ENCODE results near the gene UBE2G2.

Gene UBE2G2

DNA sequence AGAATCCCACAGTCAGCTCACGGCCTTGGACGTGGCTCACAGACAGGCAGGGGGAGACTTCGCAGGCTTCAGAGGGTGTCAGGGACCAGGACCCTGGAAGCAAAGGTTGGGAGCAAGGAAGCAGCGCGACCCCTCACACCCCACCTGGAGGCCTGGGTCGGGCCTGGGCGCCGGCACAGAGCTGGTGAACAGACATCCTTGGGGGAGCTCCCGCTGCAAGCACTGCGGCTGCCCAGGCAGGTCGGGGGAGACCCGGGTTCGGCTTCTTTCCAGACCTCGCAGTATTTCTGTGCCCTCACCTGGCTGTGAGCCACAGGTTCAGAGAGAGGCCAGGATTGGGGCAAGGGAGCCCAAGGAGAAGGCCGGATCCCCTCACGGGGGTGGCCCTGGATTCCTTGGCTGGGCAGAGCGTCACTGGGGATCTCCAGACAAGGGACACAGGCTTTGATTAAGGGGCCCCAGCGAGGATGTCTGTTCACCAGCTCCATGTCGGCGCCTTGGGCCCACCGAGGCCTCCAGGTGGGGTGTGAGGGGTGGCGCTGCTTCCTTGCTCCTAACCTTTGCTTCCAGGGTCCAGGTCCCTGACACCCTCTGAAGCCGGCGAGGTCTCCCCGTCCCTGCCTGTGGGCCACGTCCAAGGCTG is 52.4 kb downstream of the UBE2G2 start:
- DNase-seq (ENCODE audit: insufficient read length, low spot score) (no peak), FAIRE-seq (no peak)
- no peak for TF ChIP-seq POLR2AphosphoS5 (IDR thresholded peaks at IDR 0.05; ENCODE audit: low read depth, low read length)
- no peak for TF ChIP-seq TAF1 (IDR thresholded peaks at IDR 0.05; ENCODE audit: low read depth, low read length)
- no peak for TF ChIP-seq POLR2A (IDR thresholded peaks at IDR 0.05; ENCODE audit: low read depth, low read length)
- TF ChIP-seq POU2F2 (IDR thresholded peaks at IDR 0.05; ENCODE audit: low read depth, low read length), result no peak
- TF ChIP-seq PAX5 (IDR thresholded peaks at IDR 0.05; ENCODE audit: insufficient read depth, low read length, severe bottlenecking), result no peak
- no peak for TF ChIP-seq SPI1 (IDR thresholded peaks at IDR 0.05; ENCODE audit: low read depth, low read length)

DNA sequence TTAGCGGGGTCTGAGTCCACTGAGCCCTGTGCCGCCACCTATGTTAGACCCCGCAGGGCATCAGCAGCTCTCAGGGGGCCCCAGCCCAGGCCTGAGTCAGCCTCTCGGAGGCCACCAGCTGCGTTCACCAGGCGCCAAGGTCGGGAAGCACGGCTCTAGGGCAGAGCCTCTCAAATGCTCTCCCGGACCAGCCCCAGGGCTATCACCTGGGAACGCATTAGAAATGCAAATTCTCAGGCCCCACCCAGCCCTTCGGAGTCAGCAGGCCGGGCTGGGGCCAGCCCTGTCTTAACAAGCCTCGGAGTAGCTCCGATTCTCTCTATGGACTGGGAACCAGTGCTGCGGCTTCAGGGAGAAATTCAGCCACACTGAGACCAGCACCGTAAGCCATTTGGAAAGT is 53.0 kb downstream of the UBE2G2 start:
- TF ChIP-seq SPI1 (IDR thresholded peaks at IDR 0.05; ENCODE audit: low read depth, low read length) (no peak), POU2F2 (IDR thresholded peaks at IDR 0.05; ENCODE audit: low read depth, low read length) (no peak), POLR2A (IDR thresholded peaks at IDR 0.05; ENCODE audit: low read depth, low read length) (no peak), TAF1 (IDR thresholded peaks at IDR 0.05; ENCODE audit: low read depth, low read length) (no peak), PAX5 (IDR thresholded peaks at IDR 0.05; ENCODE audit: insufficient read depth, low read length, severe bottlenecking) (no peak), POLR2AphosphoS5 (IDR thresholded peaks at IDR 0.05; ENCODE audit: low read depth, low read length) (no peak)
- DNase-seq (ENCODE audit: insufficient read length, low spot score), result no peak
- no peak for FAIRE-seq

DNA sequence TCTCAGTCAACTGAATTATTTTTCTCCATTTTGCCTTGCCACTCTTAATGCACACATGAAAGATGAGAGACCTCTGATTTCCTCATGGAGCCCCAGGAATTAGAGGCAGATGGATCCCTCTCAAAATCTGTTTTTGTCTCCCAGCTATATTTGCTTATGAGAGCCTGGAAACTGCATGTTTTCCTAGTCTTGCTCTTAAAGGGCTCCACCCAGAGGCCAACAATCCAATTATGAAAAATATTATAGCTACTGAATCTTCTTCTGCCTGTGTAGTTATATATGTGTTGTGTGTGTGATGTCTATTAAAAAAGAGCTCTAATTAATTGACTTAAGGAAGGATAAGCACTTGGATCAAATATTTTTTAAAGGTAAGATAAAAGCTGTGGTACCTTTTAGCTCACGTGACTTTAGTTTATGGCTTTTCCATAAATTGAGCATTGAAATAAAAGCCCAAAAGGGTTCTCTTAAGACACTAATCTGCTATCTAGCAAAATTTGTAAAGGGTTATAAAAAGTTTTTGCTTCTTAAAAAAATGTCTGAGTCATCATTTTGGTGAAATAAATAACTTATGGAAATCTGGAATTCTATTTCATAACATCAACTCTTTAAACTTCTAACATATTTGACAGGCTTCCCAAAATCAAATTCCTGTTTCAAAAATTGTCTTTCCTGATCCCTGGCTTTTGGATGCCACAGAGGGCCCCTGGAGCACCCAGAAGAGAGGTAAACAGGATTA is 59.0 kb downstream of the UBE2G2 start:
- FAIRE-seq (no peak), DNase-seq (ENCODE audit: insufficient read length, low spot score) (no peak)

DNA sequence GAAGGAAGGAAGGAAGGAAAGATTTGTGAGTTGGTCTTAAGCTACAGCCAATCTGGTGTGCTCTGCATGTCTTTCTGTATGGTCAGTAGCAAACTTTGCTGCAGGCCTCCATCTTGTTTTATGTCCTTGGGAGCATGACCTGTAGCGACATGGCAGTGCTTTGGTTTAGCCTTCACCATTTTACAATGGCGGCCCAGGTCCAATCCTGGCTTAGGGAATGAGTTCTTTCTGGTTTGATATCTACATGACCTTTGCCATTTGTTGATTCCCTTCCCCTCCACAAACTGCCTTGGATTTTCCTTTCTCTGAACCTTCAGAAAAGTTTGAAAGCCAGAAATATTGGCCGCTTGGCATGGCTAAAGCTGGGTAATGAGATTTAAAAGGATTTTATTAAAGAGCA is 59.7 kb downstream of the UBE2G2 start:
- TF ChIP-seq SPI1 (IDR thresholded peaks at IDR 0.05; ENCODE audit: low read depth, low read length), result no peak
- no peak for TF ChIP-seq POLR2A (IDR thresholded peaks at IDR 0.05; ENCODE audit: low read depth, low read length)
- TF ChIP-seq TAF1 (IDR thresholded peaks at IDR 0.05; ENCODE audit: low read depth, low read length), result no peak
- DNase-seq (ENCODE audit: insufficient read length, low spot score), result no peak

More for the DNA sequence above, 59.0 kb downstream of the UBE2G2 start:
- TF ChIP-seq POU2F2 (IDR thresholded peaks at IDR 0.05; ENCODE audit: low read depth, low read length), result no peak
- TF ChIP-seq POLR2A (IDR thresholded peaks at IDR 0.05; ENCODE audit: low read depth, low read length), result no peak
- no peak for TF ChIP-seq POLR2AphosphoS5 (IDR thresholded peaks at IDR 0.05; ENCODE audit: low read depth, low read length)
- no peak for TF ChIP-seq PAX5 (IDR thresholded peaks at IDR 0.05; ENCODE audit: insufficient read depth, low read length, severe bottlenecking)
- TF ChIP-seq TAF1 (IDR thresholded peaks at IDR 0.05; ENCODE audit: low read depth, low read length), result no peak
- TF ChIP-seq SPI1 (IDR thresholded peaks at IDR 0.05; ENCODE audit: low read depth, low read length), result no peak

DNA sequence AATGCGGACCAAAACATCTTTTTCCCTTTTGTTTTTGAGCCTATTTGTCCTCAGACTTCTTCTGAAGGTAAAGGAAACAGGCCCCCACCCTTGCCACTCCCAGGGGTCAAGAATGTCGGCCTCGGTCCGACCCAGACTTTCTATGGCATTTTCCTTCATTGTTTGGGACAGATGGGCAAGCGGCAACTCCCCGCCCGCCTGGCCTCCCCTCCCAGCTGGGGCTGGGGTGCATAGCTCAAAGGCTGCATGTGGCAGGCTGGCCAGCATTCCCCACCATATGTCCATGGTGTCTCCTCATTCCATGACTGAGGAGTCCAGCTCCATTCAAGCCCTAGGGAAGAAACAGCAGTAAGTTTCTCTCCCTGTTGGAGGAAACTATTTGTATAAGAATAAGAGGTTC is 60.9 kb downstream of the UBE2G2 start:
- FAIRE-seq, result no peak
- no peak for TF ChIP-seq PAX5 (IDR thresholded peaks at IDR 0.05; ENCODE audit: insufficient read depth, low read length, severe bottlenecking)
- no peak for TF ChIP-seq POLR2A (IDR thresholded peaks at IDR 0.05; ENCODE audit: low read depth, low read length)
- no peak for TF ChIP-seq TAF1 (IDR thresholded peaks at IDR 0.05; ENCODE audit: low read depth, low read length)
- TF ChIP-seq SPI1 (IDR thresholded peaks at IDR 0.05; ENCODE audit: low read depth, low read length), result no peak

More for the DNA sequence above, 59.7 kb downstream of the UBE2G2 start:
- no peak for FAIRE-seq

DNA sequence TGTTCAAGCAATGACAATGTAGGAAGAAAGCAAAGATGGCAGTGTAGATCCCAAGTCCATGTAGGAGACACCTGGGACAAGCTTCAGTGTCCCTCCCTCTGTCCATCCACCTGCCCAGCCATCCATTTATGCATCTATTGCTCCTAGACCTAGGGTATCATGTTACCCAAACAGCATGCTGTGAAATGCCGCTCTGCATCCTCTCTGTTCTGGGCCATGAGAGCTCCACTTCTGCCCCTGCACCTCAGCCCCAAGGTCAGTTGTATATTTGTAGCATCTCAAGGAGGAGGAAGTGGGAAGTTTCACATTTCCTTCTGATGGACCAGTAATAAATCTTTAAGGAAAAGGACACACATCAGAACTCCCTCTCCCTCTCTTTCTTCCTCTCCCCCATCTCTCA is 62.3 kb downstream of the UBE2G2 start:
- FAIRE-seq (no peak), DNase-seq (ENCODE audit: insufficient read length, low spot score) (no peak)
- TF ChIP-seq TAF1 (IDR thresholded peaks at IDR 0.05; ENCODE audit: low read depth, low read length), result no peak
- TF ChIP-seq POLR2A (IDR thresholded peaks at IDR 0.05; ENCODE audit: low read depth, low read length), result no peak
- TF ChIP-seq SPI1 (IDR thresholded peaks at IDR 0.05; ENCODE audit: low read depth, low read length), result no peak
- TF ChIP-seq POLR2AphosphoS5 (IDR thresholded peaks at IDR 0.05; ENCODE audit: low read depth, low read length), result no peak
- TF ChIP-seq PAX5 (IDR thresholded peaks at IDR 0.05; ENCODE audit: insufficient read depth, low read length, severe bottlenecking), result no peak
- no peak for TF ChIP-seq POU2F2 (IDR thresholded peaks at IDR 0.05; ENCODE audit: low read depth, low read length)

More for the DNA sequence above, 60.9 kb downstream of the UBE2G2 start:
- DNase-seq (ENCODE audit: insufficient read length, low spot score), result no peak

DNA sequence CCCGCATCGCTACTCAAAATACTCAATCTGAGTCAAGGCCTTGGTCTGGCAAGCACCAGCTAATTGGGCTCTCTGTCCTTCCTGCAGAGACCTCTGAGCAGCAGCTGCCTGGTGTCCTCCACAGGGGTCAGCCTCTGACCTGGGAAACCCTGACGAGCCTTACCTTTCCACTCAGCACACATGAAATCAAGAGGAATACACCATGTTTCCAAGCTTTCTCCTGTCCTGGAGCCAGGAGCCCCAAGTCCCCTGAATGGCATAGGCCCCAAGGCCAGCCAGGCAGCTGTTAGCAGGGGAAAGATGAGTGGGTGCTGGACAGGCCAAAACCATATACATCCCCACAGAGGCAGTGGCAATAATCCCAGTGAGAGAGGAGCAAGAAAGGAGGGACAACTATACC is 63.0 kb downstream of the UBE2G2 start:
- TF ChIP-seq TAF1 (IDR thresholded peaks at IDR 0.05; ENCODE audit: low read depth, low read length) (no peak), POLR2AphosphoS5 (IDR thresholded peaks at IDR 0.05; ENCODE audit: low read depth, low read length) (no peak), POLR2A (IDR thresholded peaks at IDR 0.05; ENCODE audit: low read depth, low read length) (no peak), SPI1 (IDR thresholded peaks at IDR 0.05; ENCODE audit: low read depth, low read length) (no peak), POU2F2 (IDR thresholded peaks at IDR 0.05; ENCODE audit: low read depth, low read length) (no peak)
- no peak for DNase-seq (ENCODE audit: insufficient read length, low spot score)
- no peak for FAIRE-seq

DNA sequence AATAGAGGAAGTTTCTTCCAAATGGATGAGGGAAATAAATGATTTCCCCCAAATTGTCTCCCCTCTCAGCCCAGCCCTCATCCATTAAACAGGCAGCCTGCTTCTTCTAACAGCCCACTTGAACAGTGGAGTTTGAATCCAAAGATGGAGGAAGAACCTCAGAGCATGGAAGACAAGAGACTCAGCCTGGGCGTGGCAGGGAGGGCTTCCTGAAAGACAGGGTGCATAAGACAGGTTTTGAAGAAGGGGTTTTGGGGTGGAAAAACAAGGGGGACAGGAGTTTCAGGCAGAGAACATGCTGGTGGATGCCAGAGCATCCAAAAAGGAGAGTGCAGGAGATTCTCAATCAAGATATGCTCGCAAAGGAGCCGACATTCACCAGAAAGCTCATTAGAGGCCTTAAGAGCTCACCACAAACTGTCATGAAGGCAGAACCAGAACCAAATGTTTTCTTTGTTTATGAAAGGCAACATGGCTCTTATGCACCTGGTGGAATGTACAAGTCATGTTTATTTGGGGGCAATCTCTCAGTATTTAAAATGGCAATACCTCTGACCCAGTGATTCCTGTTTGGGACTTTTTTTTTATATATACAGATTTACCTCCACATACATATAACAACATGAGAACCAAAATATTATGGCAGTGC is 63.8 kb downstream of the UBE2G2 start:
- no peak for DNase-seq (ENCODE audit: insufficient read length, low spot score)
- no peak for FAIRE-seq
- TF ChIP-seq TAF1 (IDR thresholded peaks at IDR 0.05; ENCODE audit: low read depth, low read length), result no peak

DNA sequence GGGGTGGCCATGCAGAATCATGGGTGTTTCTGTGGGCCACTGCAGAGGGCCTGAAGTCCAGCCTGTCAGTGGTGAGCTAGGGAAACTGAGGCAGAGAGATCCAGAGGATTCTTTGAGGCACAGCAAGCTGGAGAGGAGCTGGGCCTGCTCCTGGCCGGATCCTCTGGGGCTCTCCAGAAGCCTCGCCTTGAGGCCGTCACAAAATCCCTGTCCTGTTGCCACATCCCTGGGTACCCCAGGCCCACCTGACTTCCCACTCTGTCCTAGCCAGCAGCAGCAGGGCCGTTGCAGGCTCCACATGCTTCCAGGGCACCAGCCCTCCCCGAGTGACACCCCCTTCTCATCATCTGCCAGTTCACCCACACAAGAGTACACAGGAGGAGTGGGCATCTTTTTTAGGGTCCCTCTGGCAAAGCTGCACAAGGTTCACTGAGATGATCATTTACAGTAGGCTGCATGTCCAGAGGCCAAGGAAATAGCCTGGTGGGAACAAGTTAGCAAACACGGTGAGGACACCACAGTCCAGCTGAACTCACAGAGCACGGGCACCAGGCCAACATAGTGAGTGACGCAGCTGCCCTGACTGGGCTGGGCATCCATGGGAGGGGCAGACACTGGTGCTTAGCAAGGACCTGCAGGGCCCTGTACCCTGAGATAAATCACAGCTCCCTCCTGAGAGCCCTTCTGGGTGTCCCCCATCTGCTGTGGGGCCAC is 65.2 kb downstream of the UBE2G2 start:
- FAIRE-seq (no peak), DNase-seq (ENCODE audit: insufficient read length, low spot score) (no peak)
- TF ChIP-seq POU2F2 (IDR thresholded peaks at IDR 0.05; ENCODE audit: low read depth, low read length), result no peak
- no peak for TF ChIP-seq SPI1 (IDR thresholded peaks at IDR 0.05; ENCODE audit: low read depth, low read length)
- no peak for TF ChIP-seq PAX5 (IDR thresholded peaks at IDR 0.05; ENCODE audit: insufficient read depth, low read length, severe bottlenecking)
- TF ChIP-seq POLR2AphosphoS5 (IDR thresholded peaks at IDR 0.05; ENCODE audit: low read depth, low read length), result no peak
- no peak for TF ChIP-seq POLR2A (IDR thresholded peaks at IDR 0.05; ENCODE audit: low read depth, low read length)
- no peak for TF ChIP-seq TAF1 (IDR thresholded peaks at IDR 0.05; ENCODE audit: low read depth, low read length)

All from GM12891 (cell line).